Measurements from ENCODE around the gene PIP5K1B. TPM values are rescaled to one million over a fixed set of nuclear protein-coding genes. Genes with fewer than 3 reads are reported as not detected.

PIP5K1B gene
- total RNA-seq, 4 donors from 2014 or later = 1.2 to 2.6 (median 2.0) TPM

DNA sequence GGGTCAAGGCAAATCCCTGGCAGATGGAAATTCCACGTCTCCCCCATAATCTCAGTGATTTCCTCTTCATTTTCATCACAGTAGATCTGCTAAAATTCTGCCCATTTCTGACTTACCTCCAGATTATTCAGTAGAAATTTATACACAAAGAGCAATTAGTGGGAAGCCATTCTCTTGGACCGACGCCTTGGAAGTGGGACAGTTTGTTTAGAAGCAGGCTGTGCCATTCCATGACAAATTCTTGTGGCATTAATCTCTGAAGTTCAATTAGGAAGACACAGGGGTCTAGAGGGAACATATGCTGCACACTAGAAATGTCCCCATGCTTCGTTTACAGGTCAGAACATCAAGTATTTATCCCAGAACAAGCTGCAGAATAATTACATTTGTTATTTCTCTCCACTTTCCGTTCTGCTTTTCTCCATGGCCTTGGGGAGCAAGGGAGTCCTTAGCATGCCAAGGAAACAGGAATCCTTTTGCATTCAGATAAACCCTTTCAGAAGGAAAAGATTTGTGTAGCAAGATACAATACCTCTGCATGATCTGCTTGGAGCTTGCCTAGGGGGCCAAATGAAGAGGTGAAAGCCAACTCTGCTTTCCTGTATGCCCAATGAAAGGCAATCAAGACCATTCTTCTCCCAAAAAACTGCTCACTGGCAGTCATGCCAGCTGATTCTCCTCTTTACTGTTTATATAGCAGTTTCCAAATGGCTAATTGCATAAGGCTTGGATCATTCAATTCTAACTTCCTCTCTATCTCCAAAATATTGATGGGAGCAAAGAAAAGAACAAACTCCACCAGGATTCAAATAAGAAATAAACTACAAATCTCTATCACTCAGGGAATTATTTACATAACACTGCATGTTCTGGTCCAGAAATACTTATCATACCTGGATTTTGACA is 311.4 kb downstream of the PIP5K1B start:
- Histone ChIP-seq H3K4me1 (no peaks in the 10 kb centered on the region), H3K36me3 (no peaks in the 10 kb centered on the region), H3K27me3 (no peaks in the 10 kb centered on the region), H3K4me3 (no peak overlapping the region), H3K9me3 (no peaks in the 10 kb centered on the region), H3K27ac (no peak overlapping the region)
- intact Hi-C loops (cut with DNase I; ENCODE audit: low total_unique reads) (no loop called here), in situ Hi-C loops (cut with MboI; ENCODE audit: low sequenced_read_pairs in 4 of 4) (no loop called here)
- DNase-seq (no peak), ATAC-seq (no peak)
- TF ChIP-seq, protein P1, sequence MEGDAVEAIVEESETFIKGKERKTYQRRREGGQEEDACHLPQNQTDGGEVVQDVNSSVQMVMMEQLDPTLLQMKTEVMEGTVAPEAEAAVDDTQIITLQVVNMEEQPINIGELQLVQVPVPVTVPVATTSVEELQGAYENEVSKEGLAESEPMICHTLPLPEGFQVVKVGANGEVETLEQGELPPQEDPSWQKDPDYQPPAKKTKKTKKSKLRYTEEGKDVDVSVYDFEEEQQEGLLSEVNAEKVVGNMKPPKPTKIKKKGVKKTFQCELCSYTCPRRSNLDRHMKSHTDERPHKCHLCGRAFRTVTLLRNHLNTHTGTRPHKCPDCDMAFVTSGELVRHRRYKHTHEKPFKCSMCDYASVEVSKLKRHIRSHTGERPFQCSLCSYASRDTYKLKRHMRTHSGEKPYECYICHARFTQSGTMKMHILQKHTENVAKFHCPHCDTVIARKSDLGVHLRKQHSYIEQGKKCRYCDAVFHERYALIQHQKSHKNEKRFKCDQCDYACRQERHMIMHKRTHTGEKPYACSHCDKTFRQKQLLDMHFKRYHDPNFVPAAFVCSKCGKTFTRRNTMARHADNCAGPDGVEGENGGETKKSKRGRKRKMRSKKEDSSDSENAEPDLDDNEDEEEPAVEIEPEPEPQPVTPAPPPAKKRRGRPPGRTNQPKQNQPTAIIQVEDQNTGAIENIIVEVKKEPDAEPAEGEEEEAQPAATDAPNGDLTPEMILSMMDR (IDR thresholded peaks at IDR 0.05 in 4 of 5, conservative IDR thresholded peaks at IDR 0.05 in 1 of 5) = no peak
- no peak for TF ChIP-seq POLR2A (IDR thresholded peaks at IDR 0.05)

DNA sequence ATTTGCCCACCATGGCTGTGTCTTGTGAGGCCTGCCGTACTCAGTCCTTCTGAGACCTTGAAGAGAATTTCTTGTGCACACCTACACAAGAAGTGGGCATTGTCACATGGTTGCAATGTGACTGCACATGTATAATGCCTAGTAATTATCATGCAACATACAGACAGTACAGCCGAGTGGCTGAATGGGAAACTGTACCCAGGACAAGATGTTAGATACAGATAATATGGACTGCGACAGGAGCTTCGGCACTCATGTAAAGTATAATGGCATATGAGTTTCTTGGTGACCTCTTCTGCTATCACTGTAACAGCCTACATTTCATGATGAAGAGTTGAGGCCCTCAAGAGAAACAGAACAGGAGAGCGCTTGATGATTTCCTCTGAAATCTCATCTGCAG is 313.7 kb downstream of the PIP5K1B start:
- TF ChIP-seq, protein P1 (IDR thresholded peaks at IDR 0.05 in 4 of 5, conservative IDR thresholded peaks at IDR 0.05 in 1 of 5) = no peak
- TF ChIP-seq POLR2A (IDR thresholded peaks at IDR 0.05) = no peak
- no peaks in the 10 kb centered on the region for H3K9me3 ChIP-seq
- H3K4me1 ChIP-seq = no peaks in the 10 kb centered on the region
- intact Hi-C loops (cut with DNase I; ENCODE audit: low total_unique reads) (no loop called here), in situ Hi-C loops (cut with MboI; ENCODE audit: low sequenced_read_pairs in 4 of 4) (no loop called here)
- H3K4me3 ChIP-seq = no peak overlapping the region
- no peak overlapping the region for H3K27ac ChIP-seq
- no peaks in the 10 kb centered on the region for H3K27me3 ChIP-seq
- DNase-seq (no peak), ATAC-seq (no peak)
- no peaks in the 10 kb centered on the region for H3K36me3 ChIP-seq

DNA sequence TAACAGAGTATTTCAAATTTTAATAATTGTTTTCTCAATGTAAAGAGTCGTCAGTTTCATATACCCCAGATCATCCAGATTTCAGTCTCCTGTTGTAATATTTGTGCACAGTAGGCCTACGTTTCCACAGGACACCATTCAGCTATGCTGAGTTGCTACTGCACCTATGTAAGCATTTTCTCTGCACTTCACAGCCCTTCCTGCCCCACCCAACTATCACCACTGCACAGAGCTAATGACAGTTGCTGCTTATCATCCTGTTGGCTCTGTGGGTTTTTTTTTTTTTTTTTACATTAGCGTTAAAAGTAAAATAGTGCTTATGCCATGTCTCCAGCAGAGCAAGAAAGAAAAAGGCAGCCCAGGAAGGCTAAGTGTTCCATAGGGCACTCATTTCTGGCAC is 314.8 kb downstream of the PIP5K1B start:
- Histone ChIP-seq H3K4me3 (no peak overlapping the region), H3K36me3 (no peaks in the 10 kb centered on the region), H3K27ac (no peak overlapping the region), H3K9me3 (no peaks in the 10 kb centered on the region), H3K27me3 (no peaks in the 10 kb centered on the region), H3K4me1 (no peaks in the 10 kb centered on the region)
- in situ Hi-C loops (cut with MboI; ENCODE audit: low sequenced_read_pairs in 4 of 4) = no loop called here
- intact Hi-C loops (cut with DNase I; ENCODE audit: low total_unique reads) = no loop called here
- no peak for ATAC-seq
- no peak for DNase-seq
- no peak for TF ChIP-seq POLR2A (IDR thresholded peaks at IDR 0.05)
- TF ChIP-seq, protein P1 (IDR thresholded peaks at IDR 0.05 in 4 of 5, conservative IDR thresholded peaks at IDR 0.05 in 1 of 5) = no peak

DNA sequence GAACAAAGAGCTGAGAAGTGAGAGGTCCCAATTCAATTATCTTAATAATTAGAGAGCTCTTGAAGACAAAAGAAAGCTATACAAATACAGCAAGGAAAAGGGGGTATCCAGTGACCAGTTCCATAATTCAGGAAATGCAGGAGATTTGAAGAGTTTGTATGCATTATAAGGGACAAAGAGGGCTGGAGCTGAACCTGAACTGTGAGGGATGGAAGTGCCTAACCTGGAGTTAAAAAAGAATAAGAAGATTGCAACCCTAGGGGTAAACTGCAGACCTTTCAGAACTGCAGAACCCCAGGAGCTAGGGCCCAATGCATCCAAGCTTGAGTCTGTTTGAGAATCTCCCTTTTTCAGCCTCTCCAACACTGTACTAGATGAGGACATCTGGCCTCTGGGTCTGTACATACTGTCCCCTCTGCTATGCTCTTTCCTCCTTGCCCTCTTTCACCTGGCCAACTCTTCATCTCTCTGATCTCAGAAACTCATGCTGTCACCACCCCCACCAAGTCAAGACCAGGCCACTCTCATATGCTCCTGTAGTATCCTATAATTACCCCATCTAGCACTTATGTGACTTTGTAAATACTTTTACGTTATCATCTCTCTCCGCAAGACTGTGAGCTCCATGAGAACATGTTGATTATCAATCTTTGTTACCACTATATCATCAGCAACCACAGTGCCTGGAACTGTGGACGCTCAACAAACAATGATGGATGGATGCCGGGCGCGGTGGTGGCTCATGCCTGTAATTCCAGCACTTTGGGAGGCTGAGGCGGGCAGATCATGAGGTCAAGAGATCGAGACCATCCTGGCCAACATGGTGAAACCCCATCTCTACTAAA is 315.5 kb downstream of the PIP5K1B start:
- no peaks in the 10 kb centered on the region for H3K36me3 ChIP-seq
- ATAC-seq (no peak), DNase-seq (no peak)
- H3K4me3 ChIP-seq = no peak overlapping the region
- no peak for TF ChIP-seq POLR2A (IDR thresholded peaks at IDR 0.05)
- TF ChIP-seq, protein P1 (IDR thresholded peaks at IDR 0.05 in 4 of 5, conservative IDR thresholded peaks at IDR 0.05 in 1 of 5) = no peak
- H3K4me1 ChIP-seq = no peaks in the 10 kb centered on the region
- no peak overlapping the region for H3K27ac ChIP-seq
- no peaks in the 10 kb centered on the region for H3K9me3 ChIP-seq
- H3K27me3 ChIP-seq = no peaks in the 10 kb centered on the region
- in situ Hi-C loops (cut with MboI; ENCODE audit: low sequenced_read_pairs in 4 of 4) (no loop called here), intact Hi-C loops (cut with DNase I; ENCODE audit: low total_unique reads) (no loop called here)
